Stimulated activated CD8-positive, alpha-beta memory T cell treated with anti-CD3 and anti-CD28 coated beads, Interleukin-4, amount 100 ng/mL, for 4 hours (primary cell): ENCODE data around the gene ZNF12.
"Not testable (repeated sequence)": the region's sequence is repeated elsewhere in the genome, so short reads cannot be mapped to it uniquely, and the experiment has no call there.

Experiments
- DNase-seq, 2 donors: peaks; one replicate each; pipeline ENCODE4 v3.0.0-alpha.2; 2020; ENCODE audit warnings: low read depth in 2 of 2, low spot score in 1 of 2

ZNF12 gene

GRCh38 chr7:6691609-6692106 is 15.1 kb downstream of the ZNF12 start:
- no peak for DNase-seq

GRCh38 chr7:6691103-6691502 is 15.6 kb downstream of the ZNF12 start:
- no peak for DNase-seq

DNA sequence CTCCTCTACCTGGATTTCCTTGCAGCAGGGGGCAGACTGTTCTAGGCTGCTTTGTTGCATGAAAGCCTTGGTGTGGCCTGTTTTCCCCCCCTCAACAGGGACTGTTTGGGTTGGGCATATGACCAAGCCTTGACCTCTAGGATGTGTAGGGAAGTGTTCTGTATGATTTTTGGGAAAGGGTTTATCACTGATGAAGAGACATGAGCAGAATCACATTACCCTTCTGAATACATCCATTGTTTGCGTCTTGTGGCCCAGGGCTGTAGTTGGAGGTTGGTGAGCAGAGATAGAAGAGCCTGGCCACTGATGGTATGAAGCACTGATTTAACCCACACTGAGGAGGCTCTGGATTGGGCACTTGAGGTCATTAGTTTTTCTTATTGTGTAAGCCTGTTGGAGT is 26.6 kb downstream of the ZNF12 start:
- DNase-seq, result no peak

- DNase-seq, result no peak
Observed at GRCh38 chr7:6675807-6676405, 30.8 kb downstream of the ZNF12 start.

DNA sequence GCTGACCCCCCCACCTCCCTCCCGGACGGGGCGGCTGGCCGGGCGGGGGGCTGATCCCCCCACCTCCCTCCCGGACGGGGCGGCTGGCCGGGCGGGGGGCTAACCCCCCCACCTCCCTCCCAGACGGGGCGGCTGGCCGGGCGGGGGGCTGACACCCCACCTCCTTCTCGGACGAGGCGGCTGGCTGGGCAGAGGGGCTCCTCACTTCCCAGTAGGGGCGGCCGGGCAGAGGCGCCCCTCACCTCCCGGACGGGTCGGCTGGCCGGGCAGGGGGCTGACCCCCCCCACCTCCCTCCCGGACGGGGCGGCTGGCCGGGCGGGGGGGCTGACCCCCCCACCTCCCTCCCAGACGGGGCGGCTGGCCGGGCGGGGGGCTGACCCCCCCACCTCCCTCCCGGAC is 35.9 kb downstream of the ZNF12 start:
- DNase-seq, result not testable (repeated sequence)

GRCh38 chr7:6658618-6659345 is 48.0 kb downstream of the ZNF12 start:
- DNase-seq, result no peak

- no peak for DNase-seq
Observed at GRCh38 chr7:6656413-6656812, 50.3 kb downstream of the ZNF12 start.

DNA sequence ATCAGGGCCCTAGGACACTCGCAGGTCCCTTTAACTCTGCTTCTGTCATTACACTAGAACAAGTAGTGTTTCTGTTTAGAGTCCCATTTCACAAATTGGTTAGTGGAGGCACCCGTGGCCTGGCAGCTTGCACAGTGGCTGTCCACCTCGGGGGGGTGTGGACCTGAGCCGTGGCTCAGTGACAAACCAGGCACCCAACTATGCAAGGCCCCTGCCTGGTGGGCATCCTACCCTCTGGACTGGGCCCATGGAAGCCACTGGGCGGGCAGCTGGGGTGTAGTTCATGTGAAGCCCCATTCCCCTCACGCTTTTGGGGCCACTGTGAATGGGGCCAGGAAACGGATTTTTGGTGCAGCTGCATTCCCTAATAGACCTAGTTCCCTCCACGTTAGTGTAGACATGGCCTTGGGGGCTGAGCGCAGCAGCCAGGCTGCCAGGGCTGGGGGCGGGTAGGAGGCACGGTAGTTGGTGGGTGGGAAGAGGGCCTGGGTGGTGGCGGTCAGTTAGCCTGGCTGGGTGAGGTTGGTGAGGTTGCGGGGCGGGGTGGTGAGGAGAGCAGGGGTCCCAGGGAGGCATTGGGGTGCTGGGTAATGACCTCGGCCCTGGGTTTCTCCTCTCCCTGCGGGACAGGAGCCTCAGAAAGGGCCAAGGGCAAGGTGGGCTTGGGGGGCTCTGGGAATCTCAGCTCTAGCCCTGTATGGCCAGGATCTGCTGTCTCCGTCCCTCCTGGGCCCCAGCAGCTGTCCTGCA is 50.9 kb downstream of the ZNF12 start:
- no peak for DNase-seq

- DNase-seq, result no peak
Observed at GRCh38 chr7:6654842-6655610, 51.7 kb downstream of the ZNF12 start.

- no peak for DNase-seq
Observed at GRCh38 chr7:6654113-6654841, 52.5 kb downstream of the ZNF12 start.

DNA sequence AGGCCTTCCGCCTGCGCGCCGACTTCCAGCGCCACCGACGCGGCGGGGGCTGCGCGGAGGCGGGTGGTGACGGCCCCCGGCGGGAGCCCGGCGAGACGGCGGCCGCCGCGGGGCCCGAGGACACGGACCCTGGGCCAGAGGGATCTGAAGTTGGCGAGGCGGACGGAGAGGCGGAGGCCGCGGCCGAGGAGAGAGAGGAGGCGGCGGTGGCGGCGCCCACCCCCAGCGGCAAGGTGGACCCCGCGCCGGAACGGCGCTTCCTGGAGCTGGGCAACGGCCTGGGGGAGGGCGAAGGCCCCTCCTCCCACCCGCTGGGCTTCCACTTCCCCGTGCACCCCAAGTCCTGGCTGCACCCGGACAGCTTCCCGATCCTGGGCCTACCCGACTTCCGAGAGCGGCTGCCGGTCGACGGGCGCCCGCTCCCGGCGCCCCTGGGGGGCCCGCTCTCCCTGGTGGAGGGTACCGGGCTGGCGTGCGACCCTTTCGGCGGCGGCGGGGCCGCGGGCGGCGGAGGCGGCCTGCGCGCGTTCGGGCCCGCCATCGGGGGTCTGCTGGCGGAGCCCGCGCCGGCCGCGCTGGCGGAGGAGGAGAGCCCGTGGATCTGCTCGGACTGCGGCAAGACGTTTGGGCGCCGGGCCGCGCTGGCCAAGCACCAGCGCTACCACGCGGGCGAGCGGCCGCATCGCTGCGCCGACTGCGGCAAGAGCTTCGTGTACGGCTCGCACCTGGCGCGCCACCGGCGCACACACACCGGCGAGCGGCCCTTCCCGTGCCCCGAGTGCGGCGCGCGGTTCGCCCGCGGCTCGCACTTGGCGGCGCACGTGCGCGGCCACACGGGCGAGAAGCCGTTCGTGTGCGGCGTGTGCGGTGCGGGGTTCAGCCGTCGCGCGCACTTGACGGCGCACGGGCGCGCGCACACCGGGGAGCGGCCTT is 53.4 kb downstream of the ZNF12 start:
- no peak for DNase-seq

DNA sequence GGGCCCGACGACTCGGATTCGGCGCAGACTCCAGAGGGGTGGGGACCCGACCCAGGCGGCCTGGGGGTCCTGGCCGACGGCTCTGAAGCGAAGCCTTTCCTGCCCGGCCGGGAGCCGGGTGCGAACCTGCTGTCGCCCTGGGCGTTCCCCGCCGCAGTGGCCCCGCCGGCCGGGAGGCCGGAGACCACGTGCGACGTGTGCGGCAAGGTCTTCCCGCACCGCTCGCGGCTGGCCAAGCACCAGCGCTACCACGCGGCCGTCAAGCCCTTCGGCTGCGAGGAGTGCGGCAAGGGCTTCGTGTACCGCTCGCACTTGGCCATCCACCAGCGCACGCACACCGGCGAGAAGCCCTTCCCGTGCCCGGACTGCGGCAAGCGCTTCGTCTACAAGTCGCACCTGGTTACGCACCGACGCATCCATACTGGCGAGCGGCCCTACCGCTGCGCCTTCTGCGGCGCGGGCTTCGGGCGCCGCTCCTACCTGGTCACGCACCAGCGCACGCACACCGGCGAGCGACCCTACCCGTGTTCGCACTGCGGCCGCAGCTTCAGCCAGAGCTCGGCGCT is 54.2 kb downstream of the ZNF12 start:
- DNase-seq, result no peak

DNA sequence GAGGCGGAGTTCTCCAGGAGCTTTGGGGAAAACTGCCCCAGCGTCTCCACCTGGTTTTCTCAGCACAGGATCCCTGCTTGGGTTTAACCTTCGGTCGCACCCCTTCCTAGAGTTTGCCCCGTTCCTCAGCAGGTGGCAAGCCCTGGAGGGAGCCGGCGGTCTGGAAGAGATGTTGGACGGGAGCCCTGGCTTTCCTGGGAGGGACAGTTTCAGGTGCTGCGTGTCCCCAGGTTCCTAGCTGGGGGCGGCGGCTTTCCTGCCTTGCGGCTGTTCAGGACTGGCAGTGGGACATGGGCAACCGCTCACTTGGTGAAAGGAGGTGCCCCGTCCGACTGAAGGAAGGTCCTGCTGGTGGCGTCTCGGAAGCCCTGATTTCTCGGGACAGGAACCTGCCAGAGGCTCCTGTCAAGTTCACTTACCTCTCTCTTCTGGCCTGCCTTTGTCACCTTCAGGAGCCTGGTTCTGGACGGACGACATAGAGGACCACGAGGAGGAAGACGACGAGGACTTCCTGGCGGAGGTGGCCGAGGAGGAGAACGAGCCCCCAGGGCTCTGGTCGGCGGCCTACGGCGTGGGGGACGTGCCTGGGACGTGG is 54.8 kb downstream of the ZNF12 start:
- no peak for DNase-seq

GRCh38 chr7:6650521-6651011 is 56.2 kb downstream of the ZNF12 start:
- no peak for DNase-seq

- no peak for DNase-seq
Observed at GRCh38 chr7:6650086-6650485, 56.7 kb downstream of the ZNF12 start.

DNA sequence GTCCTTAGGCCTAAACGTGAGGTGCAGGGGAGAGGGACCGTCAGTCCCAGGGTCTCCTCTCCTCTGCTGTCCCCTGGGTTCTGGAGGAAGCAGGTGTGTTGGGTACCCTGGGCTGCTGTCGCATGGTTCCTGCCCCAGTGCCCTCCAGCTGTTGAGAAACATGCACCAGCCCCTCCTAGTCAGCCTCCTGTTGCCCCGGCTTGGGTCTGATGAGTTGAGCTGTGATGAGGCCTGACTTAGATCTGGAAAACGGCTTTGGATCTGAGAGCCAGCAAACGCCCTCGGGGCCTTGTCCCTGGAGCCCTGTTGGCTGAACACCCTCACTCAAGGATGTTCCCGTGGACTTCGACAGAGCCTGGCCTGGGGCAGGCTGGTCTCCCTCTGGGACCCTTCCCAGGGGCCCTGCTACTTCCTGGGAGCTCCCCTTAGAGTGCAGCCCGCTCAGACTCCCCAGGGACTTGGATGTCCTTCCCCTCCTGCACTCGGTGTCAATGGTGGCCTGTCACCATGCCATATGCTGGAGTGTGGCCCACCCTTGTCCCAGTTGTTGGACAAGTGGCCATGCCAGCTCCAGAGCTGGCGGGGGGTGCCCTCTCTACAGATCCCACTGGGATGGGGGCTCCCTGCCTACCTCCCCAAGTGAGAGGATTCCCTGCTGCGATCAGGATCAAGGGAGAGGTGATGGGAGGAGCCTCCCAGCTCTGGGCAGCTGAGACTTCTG is 57.3 kb downstream of the ZNF12 start:
- DNase-seq, result no peak

DNA sequence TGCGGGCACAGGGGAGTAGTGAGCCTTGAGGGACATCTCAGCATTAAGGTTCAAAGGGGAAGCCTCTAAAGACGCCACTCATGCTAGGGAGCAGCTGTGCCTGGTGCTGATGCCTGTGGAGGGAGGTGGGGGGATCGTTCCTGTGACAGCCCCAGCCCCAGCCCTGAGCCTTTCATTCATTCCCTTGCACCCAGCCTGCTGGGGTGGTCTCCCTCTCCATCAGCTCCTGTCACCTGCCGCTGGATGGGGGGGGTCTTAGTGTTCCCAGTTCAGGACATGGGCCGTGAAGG is 58.0 kb downstream of the ZNF12 start:
- DNase-seq, result no peak

DNA sequence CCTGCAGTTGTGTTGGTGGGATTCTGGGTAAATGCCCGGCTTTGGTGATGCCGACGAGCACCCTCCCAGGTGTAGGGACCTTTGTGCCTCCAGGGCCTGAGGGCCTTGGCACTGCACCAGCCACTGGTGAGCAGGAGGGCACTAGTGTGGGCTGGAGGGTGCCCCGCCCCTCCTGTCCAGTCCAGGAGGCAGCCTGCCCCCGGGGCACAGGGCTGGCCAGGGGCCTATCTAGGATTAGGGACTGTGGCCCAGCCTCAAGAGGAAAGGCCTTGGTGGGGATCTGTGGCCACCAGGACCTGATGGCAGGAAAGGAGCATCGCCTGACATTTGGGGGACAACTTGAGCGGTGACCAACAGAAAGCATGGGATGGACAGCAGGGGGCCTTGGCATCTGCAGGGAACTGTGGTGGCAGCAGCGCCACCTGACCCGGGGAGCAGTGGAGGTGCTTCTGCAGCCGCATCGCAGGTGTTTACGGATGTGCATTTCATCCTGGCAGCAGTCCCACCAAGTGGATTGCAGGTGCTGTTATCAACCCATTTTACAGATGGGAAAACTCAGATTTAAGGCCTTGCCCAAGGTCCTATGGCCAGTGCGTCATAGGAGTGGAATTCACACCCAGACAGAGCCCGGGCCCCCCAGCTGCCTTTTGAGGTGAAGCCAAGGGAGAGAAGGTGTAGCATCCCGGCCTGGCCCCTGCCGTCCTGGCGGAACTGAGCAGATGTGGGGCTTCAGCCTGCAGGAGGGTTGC is 58.5 kb downstream of the ZNF12 start:
- DNase-seq, result no peak
